ENCODE data around the gene DARS1.
"Not testable (repeated sequence)": the region's sequence is repeated elsewhere in the genome, so short reads cannot be mapped to it uniquely, and the experiment has no call there.

DARS1 gene

DNA sequence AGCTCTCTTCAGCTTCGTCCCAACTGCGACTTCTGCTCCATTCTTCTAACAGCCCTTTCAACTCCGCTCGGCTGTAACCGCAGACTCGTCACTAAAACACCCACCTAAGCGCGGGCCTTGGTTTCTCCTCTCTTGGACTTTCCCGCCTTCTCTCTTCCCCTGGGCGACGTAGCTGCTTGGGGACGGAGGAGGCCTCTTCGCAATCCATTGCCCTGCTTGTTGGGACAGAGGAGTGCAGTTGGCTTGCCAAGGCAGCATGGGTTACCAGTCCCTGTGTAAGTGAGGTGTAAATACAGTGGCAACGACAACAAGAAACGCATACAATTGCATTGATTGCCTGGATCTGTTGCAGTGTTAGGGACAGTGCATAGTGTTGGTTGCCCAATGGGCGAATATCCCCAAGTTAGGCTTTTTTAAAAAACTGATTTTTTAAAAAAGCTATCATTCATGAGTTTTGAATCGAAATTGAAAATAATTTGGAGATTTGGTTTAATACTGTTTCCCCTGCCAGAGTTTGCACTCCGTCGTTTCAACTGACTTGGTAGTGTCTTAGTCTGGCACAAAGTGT, 484 bp upstream of the DARS1 start:
- Mint-ChIP-seq H3K9me3 (no peaks in the 10 kb centered on the region), H3K36me3 (peaks cover 8 to 19% of the 10 kb centered on the region in 2 donors), H3K27me3 (no peaks in the 10 kb centered on the region), H3K27ac (peak overlapping the region; percentile 100), H3K4me1 (peaks cover 19 to 33% of the 10 kb centered on the region in 2 donors), H3K4me3 (peak overlapping the region; percentile 97 to 98)
- ATAC-seq (replicated peaks) = peak; percentile 70 to 73
- DNase-seq = peak; percentile 83

DNA sequence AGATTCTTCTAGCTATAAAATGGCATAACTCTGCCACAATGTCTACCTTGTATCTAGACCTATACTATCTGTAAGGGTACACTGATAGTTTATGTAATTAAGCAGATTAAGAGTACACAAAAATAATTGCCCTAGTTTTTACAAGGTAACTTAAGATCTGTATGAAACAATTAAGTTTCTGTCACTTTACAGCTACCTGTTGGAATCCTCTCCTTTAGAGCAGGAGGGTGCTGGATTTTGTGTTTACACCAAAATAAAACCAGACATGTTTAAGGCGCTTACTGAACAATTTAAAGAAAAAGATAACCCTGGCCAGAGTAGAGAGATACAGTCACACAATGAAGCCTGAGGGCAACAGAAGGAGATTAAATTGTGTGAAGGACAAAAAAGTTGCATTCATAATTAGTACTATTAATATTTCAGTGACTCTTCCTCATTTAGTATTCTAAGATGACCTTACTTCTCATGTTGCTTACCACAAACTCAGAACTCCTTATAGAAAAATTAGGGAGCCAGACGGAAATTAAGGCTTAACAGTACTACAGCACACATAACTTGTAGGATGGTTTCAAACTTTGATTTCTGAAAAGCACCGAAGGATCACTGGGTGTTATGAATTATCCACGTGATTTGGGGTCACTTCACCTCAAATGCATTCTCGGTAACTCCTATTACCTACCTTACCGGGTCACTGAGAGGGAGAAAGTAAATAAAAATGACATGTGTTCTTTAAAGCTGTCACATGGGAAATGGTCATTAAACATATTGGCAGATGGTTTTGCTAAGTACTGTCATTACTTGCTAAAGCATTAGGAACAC, 1.0 kb downstream of the DARS1 start:
- Mint-ChIP-seq H3K27me3 (no peaks in the 10 kb centered on the region), H3K36me3 (peaks cover 14 to 33% of the 10 kb centered on the region in 2 donors), H3K9me3 (no peaks in the 10 kb centered on the region), H3K4me3 (peak overlapping the region; percentile 97 to 98), H3K4me1 (peaks cover 26 to 48% of the 10 kb centered on the region in 2 donors), H3K27ac (peak overlapping the region; percentile 100)
- peak; percentile 33 to 35 for ATAC-seq (replicated peaks)
- no peak for DNase-seq

DNA sequence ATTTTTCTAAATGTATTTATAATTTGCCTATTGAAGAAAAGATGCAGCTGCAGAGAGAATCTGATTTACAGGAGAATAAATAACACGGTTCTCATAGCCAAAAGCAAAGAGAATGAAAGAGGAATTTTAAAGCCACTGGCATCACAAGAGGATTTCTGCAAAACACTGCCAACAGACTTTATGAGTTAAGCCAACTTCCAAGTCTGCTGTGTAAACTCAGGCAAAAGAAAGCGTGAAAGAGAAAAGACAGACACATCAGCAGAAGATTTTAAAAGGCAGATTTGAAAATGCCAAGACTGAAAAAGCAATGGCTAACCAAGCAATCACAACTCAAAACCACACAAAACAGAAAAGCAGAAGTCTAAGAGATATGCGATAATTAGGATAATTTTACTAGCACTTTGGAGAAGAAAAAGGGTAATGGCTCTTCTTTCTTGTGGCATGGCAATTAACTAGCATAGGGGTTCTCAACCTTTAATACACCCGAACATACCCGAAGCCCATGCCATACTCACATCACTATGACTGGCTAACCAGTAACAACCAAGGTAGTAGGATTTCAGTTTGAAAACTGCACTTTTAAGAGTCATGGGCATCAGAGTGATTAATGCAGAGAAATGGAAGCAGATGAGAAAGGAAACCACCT, 4.9 kb downstream of the DARS1 start:
- Mint-ChIP-seq H3K4me1 (peaks cover 29 to 56% of the 10 kb centered on the region in 2 donors), H3K36me3 (peaks cover 32 to 55% of the 10 kb centered on the region in 2 donors), H3K9me3 (no peaks in the 10 kb centered on the region), H3K4me3 (peak overlapping the region; percentile 34 to 60), H3K27ac (peak overlapping the region; percentile 90), H3K27me3 (no peaks in the 10 kb centered on the region)
- peak; percentile 4 to 18 for ATAC-seq (replicated peaks)
- DNase-seq = no peak

DNA sequence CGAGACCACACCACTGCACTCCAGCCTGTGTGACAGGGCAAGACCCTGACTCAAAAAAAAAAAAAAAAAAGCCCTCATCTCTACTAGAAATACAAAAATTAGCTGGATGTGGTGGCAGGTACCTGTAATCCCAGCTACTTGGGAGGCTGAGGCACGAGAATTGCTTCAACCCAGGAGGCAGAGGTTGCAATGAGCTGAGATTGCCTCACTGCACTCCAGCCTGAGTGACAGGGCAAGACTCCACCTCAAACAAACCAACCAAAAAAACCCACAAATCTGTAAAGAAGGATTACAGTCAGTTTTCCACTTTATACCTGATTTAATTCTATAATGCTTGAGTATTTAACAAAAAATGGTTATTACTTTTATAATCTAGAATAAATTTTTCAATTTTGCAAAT, 9.7 kb downstream of the DARS1 start:
- Mint-ChIP-seq H3K4me1 (peaks cover 32 to 61% of the 10 kb centered on the region in 2 donors), H3K27me3 (no peaks in the 10 kb centered on the region)

DNA sequence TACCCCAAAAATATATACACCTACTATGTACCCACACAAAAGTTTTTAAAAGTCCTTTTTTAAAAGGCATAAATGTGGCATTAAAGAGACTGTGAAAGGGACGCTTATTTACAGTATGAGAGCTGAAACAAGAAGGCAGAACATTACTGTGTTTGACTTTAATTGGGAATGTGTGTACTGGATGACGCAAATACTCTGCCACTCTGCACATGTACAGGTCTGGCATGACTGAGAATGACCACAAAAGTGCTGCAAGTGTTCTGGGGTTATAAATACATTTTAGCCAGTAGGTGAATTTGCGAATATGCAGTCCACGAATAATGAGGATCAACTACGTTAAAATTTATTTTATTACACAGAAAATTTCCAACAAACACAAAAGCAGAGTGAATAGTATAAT, 11.4 kb downstream of the DARS1 start:
- Mint-ChIP-seq H3K4me1 (peaks cover 22 to 52% of the 10 kb centered on the region in 2 donors), H3K9me3 (peaks cover 0 to 2% of the 10 kb centered on the region in 2 donors)

More for the DNA sequence above, 9.7 kb downstream of the DARS1 start:
- ATAC-seq (replicated peaks) (no peak), DNase-seq (no peak)
- Mint-ChIP-seq H3K9me3 (peaks cover 0 to 2% of the 10 kb centered on the region in 2 donors), H3K36me3 (peaks cover 50 to 75% of the 10 kb centered on the region in 2 donors), H3K27ac (no peak overlapping the region), H3K4me3 (no peak overlapping the region)

DNA sequence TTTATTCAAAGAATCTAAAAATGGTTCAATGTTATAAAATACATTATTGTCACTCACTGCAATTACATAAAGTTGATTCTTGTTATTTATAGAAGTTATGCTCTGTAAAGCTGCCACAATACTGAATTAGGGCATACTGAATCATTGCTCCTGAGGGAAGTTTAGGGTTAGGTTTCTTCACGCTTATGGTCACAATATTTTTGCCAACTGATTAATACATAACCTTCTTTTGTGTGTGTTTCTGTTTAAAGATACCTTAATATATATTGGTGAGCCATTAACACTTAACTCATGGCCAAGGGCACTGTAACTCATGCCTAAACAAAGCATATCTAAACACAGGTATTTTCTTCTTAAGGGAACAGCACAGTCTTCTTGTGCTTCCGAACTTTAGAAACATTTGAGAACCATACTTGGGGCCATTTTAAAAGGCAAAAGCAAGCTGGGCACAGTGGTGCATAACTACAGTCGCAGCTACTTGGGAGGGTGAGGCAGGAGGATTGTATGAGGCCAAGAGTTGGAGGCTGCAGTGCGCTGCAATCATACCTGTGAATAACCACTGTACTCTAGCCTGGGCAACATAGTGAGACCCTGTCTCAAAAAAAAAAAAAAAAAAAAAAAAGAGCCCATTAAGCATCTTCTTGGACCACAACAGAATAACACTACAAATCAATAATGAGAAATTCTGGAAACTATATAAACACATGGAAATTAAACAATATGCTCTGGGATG, 15.6 kb downstream of the DARS1 start:
- H3K4me1 Mint-ChIP-seq = peaks cover 18 to 48% of the 10 kb centered on the region in 2 donors
- ATAC-seq (replicated peaks) = no peak
- H3K4me3 Mint-ChIP-seq = no peak overlapping the region

More for the DNA sequence above, 11.4 kb downstream of the DARS1 start:
- H3K27ac Mint-ChIP-seq = no peak overlapping the region
- H3K36me3 Mint-ChIP-seq = peaks cover 50 to 73% of the 10 kb centered on the region in 2 donors
- H3K4me3 Mint-ChIP-seq = no peak overlapping the region
- ATAC-seq (replicated peaks) = no peak
- DNase-seq = no peak
- H3K27me3 Mint-ChIP-seq = no peaks in the 10 kb centered on the region

DNA sequence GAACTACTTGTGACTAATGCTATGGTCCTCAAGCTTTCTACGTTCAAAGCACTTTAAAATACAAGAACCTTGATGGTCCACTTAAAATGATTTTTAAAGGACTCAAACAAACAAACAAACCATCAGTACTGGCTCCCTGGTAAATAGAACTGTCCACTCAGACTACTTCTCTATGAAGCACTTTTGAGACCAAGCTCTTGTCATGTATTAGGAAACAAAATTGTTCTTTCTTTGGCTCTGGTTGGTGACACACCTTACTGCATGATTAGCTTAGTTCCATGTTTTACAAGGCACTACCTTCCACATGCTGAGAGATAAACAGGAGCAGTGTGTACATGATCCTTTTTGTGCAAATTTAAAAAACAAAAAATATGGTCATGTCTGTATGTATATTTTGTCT, 19.7 kb downstream of the DARS1 start:
- Mint-ChIP-seq H3K4me1 (peaks cover 20 to 39% of the 10 kb centered on the region in 2 donors), H3K27me3 (no peaks in the 10 kb centered on the region), H3K36me3 (peaks cover 21 to 37% of the 10 kb centered on the region in 2 donors), H3K4me3 (no peak overlapping the region), H3K9me3 (no peaks in the 10 kb centered on the region), H3K27ac (no peak overlapping the region)
- ATAC-seq (replicated peaks) (no peak), DNase-seq (no peak)

More for the DNA sequence above, 15.6 kb downstream of the DARS1 start:
- H3K36me3 Mint-ChIP-seq = peaks cover 39 to 56% of the 10 kb centered on the region in 2 donors
- peaks cover 0 to 2% of the 10 kb centered on the region in 2 donors for H3K9me3 Mint-ChIP-seq
- H3K27ac Mint-ChIP-seq = no peak overlapping the region
- no peaks in the 10 kb centered on the region for H3K27me3 Mint-ChIP-seq
- no peak for DNase-seq

DNA sequence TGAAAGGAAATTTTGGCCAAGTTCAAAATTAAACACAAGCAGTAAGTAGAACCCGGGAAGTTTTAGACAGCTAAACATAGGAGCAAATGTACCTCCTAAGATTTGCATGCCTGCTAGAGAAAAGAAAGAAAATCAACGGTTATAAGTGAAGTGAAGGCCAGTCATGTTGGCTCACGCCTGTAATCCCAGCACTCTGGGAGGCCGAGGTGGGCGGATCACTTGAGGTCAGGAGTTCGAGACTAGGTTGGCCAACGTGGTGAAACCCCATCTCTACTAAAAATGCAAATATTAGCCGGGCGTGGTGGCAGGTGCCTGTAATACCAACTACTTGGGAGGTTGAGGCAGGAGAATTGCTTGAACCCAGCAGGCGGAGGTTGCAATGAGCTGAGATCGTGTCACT, 21.0 kb downstream of the DARS1 start:
- not testable (repeated sequence) for H3K27me3 Mint-ChIP-seq; H3K27ac Mint-ChIP-seq; H3K4me3 Mint-ChIP-seq; DNase-seq; ATAC-seq (replicated peaks); H3K9me3 Mint-ChIP-seq
- peaks cover 20 to 43% of the 10 kb centered on the region in 2 donors for H3K4me1 Mint-ChIP-seq
- H3K36me3 Mint-ChIP-seq = peaks cover 21 to 36% of the 10 kb centered on the region in 2 donors

DNA sequence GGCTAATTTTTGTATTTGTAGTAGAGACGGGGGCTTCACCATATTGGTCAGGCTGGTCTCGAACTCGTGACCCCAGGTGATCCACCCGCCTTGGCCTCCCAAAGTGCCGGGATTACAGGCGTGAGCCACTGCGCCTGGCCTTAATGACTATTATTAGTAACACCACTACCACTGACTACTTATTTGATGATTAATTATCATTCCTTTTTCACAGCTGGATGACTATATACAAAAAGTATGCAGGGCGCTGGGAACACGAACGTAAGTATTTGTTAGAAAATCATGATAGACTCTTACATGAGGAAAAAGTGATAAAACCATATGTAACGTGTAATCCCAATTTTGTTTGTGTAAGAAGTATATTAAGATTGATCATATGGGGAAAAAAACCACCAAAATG, 21.6 kb downstream of the DARS1 start:
- no peak for DNase-seq
- peaks cover 20 to 43% of the 10 kb centered on the region in 2 donors for H3K4me1 Mint-ChIP-seq
- no peak overlapping the region for H3K4me3 Mint-ChIP-seq
- H3K36me3 Mint-ChIP-seq = peaks cover 23 to 36% of the 10 kb centered on the region in 2 donors
- no peak for ATAC-seq (replicated peaks)
- H3K27ac Mint-ChIP-seq = no peak overlapping the region
- no peaks in the 10 kb centered on the region for H3K9me3 Mint-ChIP-seq
- H3K27me3 Mint-ChIP-seq = no peaks in the 10 kb centered on the region

DNA sequence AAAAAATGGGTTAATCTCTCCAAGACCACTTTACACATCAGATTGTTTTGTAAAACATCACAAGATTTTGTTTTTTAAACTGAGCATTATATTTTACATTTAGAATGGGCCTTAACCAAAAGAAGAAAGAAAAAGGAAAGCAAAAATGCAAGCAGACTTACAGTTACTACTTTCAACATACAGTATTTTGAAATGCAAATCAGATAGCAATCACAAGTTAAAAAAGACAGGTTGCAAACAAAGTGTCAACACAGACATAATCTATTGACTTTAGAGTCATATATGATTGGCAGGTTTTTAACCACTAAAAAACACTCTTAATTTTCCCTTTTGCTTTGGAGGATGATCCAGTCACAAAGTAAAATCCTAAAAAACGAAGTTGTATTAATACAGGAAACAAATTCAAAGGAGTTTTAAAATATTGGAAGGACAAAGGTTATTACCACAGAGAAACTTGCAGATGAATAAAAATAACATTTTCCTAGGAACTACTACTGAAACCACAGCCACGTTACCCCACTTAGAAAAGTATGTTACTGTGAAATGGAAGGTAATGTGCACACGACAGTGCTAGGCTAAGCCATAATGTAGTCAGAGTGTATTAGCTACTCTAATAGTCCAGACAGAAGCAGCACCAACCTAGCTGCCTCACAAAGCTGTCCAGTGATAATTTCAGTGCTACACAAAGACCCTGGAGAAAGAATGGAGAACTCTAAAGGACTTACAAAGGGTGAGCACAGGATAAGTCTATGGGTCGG, 22.9 kb downstream of the DARS1 start:
- peak overlapping the region; percentile 60 for H3K27ac Mint-ChIP-seq
- peak; percentile 77 to 85 for ATAC-seq (replicated peaks)
- peaks cover 21 to 36% of the 10 kb centered on the region in 2 donors for H3K36me3 Mint-ChIP-seq
- H3K4me1 Mint-ChIP-seq = peaks cover 19 to 38% of the 10 kb centered on the region in 2 donors
- no peaks in the 10 kb centered on the region for H3K27me3 Mint-ChIP-seq
- H3K9me3 Mint-ChIP-seq = no peaks in the 10 kb centered on the region
- H3K4me3 Mint-ChIP-seq = peak overlapping the region; percentile 23 to 56
- DNase-seq = no peak

DNA sequence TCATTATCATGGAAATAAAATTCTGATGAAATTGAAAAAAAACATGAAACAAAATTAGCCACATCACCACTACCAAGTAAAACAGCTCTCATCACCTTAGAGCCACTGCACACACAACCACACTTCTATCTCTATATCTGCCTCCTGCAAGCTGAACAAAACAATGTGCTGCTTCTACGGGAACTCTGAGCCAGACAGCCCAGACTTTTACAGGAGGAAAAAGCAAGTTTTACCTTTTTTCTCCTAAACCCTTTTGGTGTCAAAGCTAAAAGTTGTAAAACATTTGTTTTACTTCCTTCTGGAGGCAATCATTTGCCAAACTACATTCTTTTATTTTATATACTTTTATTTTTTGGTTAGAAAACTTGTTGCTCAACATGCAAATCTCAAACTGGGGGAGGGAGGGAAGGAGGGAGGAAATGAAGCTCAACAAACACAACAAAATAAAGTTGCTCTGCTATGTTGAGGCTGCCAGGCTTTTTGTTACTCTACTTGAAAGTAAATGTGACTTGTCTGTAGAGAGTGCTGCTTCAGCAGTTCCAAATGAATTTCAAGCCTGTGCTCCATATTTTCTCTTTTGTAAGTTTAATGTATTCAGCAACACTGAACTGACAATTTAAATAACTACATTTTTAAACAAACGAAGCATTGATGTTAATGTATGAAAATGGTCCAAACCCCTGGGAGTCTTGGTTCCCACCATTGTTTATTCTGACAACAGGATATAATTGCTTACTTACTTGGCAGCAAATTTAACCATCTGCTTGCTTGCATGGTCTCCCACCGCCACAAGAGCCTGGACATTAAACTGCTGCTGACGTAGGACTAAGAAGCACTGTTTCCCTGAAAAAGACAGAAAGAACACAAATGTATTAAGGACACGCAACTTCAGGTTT, 24.5 kb downstream of the DARS1 start:
- Mint-ChIP-seq H3K9me3 (no peaks in the 10 kb centered on the region), H3K4me3 (no peak overlapping the region), H3K27me3 (no peaks in the 10 kb centered on the region), H3K4me1 (peaks cover 22 to 42% of the 10 kb centered on the region in 2 donors), H3K36me3 (peaks cover 23 to 41% of the 10 kb centered on the region in 2 donors), H3K27ac (no peak overlapping the region)
- no peak for DNase-seq
- no peak for ATAC-seq (replicated peaks)

DNA sequence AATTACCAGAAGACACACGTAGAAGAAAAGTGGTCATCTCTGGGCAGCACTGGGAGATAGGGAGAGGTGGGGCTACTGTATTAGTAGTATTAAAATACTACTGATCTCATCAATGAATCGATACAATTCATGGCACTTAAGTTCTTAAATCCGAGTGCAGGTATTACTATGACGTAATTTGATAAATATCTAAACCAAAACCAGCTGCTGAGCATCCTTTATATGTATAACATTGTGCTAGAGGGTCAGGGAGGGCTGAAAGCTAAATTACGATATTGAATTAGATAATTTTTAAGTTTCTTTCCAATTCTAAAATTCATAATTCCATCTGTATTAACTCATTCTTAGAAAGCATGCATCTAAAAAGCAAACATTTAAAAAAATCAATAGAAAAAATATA, 25.3 kb downstream of the DARS1 start:
- Mint-ChIP-seq H3K4me3 (no peak overlapping the region), H3K27ac (no peak overlapping the region), H3K27me3 (no peaks in the 10 kb centered on the region), H3K36me3 (peaks cover 26 to 42% of the 10 kb centered on the region in 2 donors), H3K9me3 (no peaks in the 10 kb centered on the region), H3K4me1 (peaks cover 22 to 42% of the 10 kb centered on the region in 2 donors)
- DNase-seq = no peak
- ATAC-seq (replicated peaks) = no peak

Data from stimulated activated naive B cell treated with anti-CD40 and anti-IgM and Interleukin-4, amounts not matched to agents 10 μg/mL and 1 μg/mL and 100 μg/mL, for 72 hours (primary cell).